GM18519 (cell line): Measurements from ENCODE around the gene KIF26A.

Experiments
- ATAC-seq: cut with Tn5 transposase; IDR thresholded peaks from one replicate; pipeline ENCODE4 v1.9.1; 2021; ENCODE audit warnings: mild to moderate bottlenecking, moderate library complexity; ENCODE audit not compliant: unreplicated experiment, low FRiP score

Gene KIF26A

GRCh38 chr14:104101086-104101621 lies 37.2 kb upstream of the KIF26A start:
- ATAC-seq: no peak

- ATAC-seq: no peak
Measured at GRCh38 chr14:104101651-104102281, 36.6 kb upstream of the KIF26A start.

GRCh38 chr14:104102282-104102914 lies 36.0 kb upstream of the KIF26A start:
- ATAC-seq: no peak

- no peak for ATAC-seq
Measured at GRCh38 chr14:104103061-104103445, 35.3 kb upstream of the KIF26A start.

- ATAC-seq: no peak
Measured at GRCh38 chr14:104103446-104104075, 34.8 kb upstream of the KIF26A start.

GRCh38 chr14:104104076-104104901 lies 34.1 kb upstream of the KIF26A start:
- no peak for ATAC-seq

GRCh38 chr14:104105071-104105821 lies 33.1 kb upstream of the KIF26A start:
- no peak for ATAC-seq

- no peak for ATAC-seq
Measured at GRCh38 chr14:104105822-104106470, 32.4 kb upstream of the KIF26A start.

GRCh38 chr14:104106471-104106991 lies 31.9 kb upstream of the KIF26A start:
- no peak for ATAC-seq

GRCh38 chr14:104107101-104107581 lies 31.2 kb upstream of the KIF26A start:
- no peak for ATAC-seq

GRCh38 chr14:104107611-104108569 lies 30.5 kb upstream of the KIF26A start:
- no peak for ATAC-seq

- ATAC-seq: no peak
Measured at GRCh38 chr14:104108570-104109541, 29.5 kb upstream of the KIF26A start.

GRCh38 chr14:104109731-104110361 lies 28.5 kb upstream of the KIF26A start:
- ATAC-seq: no peak

GRCh38 chr14:104110491-104111209 lies 27.7 kb upstream of the KIF26A start:
- no peak for ATAC-seq

- ATAC-seq: no peak
Measured at GRCh38 chr14:104111301-104112112, 26.9 kb upstream of the KIF26A start.
